Fibroblast of mammary gland (primary cell): Measurements from ENCODE around the gene CCSER1.

Experiments used
- DNase-seq: peaks from one replicate; pipeline ENCODE4 v3.0.0-alpha.2; 2010; ENCODE audit warnings: low read depth
- H3K4me3 ChIP-seq: 2 replicates; pipeline ENCODE4 v1.5.1; 2011; ENCODE audit warnings: low read depth, mild to moderate bottlenecking, low read length, moderate library complexity; ENCODE audit not compliant: control insufficient read depth
- CTCF ChIP-seq: conservative IDR thresholded peaks from 2 replicates; pipeline ENCODE4 v1.5.1; 2011; ENCODE audit warnings: low read depth, low read length, inconsistent platforms; ENCODE audit not compliant: control insufficient read depth, insufficient read depth

Gene CCSER1

GRCh38 chr4:90486346-90486745 is 359.2 kb downstream of the CCSER1 start:
- no peak for DNase-seq
- no peak overlapping the region for H3K4me3 ChIP-seq
- TF ChIP-seq CTCF, result no peak

- no peak overlapping the region for H3K4me3 ChIP-seq
- TF ChIP-seq CTCF, result no peak
- no peak for DNase-seq
Observed at GRCh38 chr4:90495211-90495610, 368.0 kb downstream of the CCSER1 start.

GRCh38 chr4:90495936-90496335 is 368.7 kb downstream of the CCSER1 start:
- no peak for TF ChIP-seq CTCF
- no peak overlapping the region for H3K4me3 ChIP-seq
- no peak for DNase-seq

- no peak for TF ChIP-seq CTCF
- H3K4me3 ChIP-seq, result no peak overlapping the region
- DNase-seq, result no peak
Observed at GRCh38 chr4:90498175-90498574, 371.0 kb downstream of the CCSER1 start.

- peak; percentile 5 for DNase-seq
Observed at GRCh38 chr4:90503677-90504076, 376.5 kb downstream of the CCSER1 start.

GRCh38 chr4:90515191-90515590 is 388.0 kb downstream of the CCSER1 start:
- no peak for TF ChIP-seq CTCF
- H3K4me3 ChIP-seq, result no peak overlapping the region
- no peak for DNase-seq

More at GRCh38 chr4:90503677-90504076, 376.5 kb downstream of the CCSER1 start:
- H3K4me3 ChIP-seq, result no peak overlapping the region
- no peak for TF ChIP-seq CTCF

GRCh38 chr4:90528551-90528950 is 401.4 kb downstream of the CCSER1 start:
- H3K4me3 ChIP-seq, result no peak overlapping the region

More at GRCh38 chr4:90528551-90528950, 401.4 kb downstream of the CCSER1 start:
- TF ChIP-seq CTCF, result no peak
- DNase-seq, result no peak
